Spleen (tissue), 7 donors: ENCODE results near the gene TBL3.

ENCODE experiments used
- CTCF ChIP-seq, 11 experiments: fragments of 200-600 bp in 7 of 11; fragments of 450-650 bp in 4 of 11; sonication (generic) in 4 of 11; IDR thresholded peaks in 8 of 11; conservative IDR thresholded peaks in 3 of 11; 1 replicate in 7 of 11; 2 replicates in 4 of 11; pipeline versions ENCODE4 v1.4.0 to v1.8.0; 2016 to 2021; ENCODE audit warnings: antibody characterized with exemption in 11 of 11, inconsistent platforms in 4 of 11, mild to moderate bottlenecking in 1 of 11
- POLR2A ChIP-seq, 3 donors: fragments of 450-650 bp; IDR thresholded peaks; one replicate each; pipeline ENCODE4 v1.5.1; 2017; ENCODE audit warnings: antibody characterized with exemption in 3 of 3, mild to moderate bottlenecking in 1 of 3
- POLR2AphosphoS5 ChIP-seq, 3 donors: sonication (generic); formaldehyde crosslinking; IDR thresholded peaks; one replicate each; pipeline ENCODE4 v1.5.1; 2017; ENCODE audit warnings: antibody characterized with exemption in 3 of 3
- donor health status: DM: no; HTN: no; CAD: no; lungs with moderate emphysema.
- donor health status: DM: no; HTN: no; CAD: no.
- donor health status: DM: no; HTN: no; CAD: no.

DNA sequence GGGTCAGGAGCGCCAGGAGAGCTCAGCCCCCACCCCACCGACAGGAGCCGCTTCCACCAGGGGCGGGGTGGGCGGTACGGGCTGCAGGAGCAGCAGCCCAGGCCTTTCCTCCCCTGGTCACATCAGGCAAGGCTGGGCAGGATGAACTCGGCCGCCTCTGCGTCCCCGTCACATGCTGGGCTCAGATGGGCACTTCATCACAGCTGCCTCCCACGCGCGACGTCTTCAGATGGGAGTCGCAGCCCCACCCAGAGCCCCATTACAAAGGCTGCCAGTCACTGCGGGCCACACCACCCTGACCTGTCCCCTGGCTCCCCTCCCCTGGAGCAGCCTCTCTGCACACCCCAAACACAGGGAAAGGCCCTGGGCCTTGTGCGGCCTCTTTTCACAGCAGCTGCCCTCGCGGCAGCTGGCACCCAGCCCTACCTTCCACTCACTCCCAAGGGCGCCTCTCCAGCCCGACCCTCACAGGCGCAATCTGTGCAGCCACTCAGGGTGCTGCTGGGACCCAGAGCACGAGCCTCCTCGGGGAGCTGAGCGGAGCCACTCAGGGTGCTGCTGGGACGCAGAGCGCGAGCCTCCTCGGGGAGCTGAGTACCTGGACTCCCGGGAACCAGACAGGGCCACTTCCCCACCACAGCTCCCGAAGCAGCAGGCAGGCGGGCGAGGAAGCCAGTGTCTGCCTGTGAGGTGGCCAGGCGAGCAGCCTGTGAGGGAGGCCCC, 33.1 kb downstream of the TBL3 start:
- TF ChIP-seq POLR2AphosphoS5 (IDR thresholded peaks at IDR 0.05), result peak in 1 of 3 donors; percentile 49
- TF ChIP-seq POLR2A (IDR thresholded peaks at IDR 0.05), result no peak
- no peak for TF ChIP-seq CTCF (IDR thresholded peaks at IDR 0.05 in 8 of 11, conservative IDR thresholded peaks at IDR 0.05 in 3 of 11)
